ENCODE data around the gene GRWD1. TPM values are rescaled to one million over a fixed set of nuclear protein-coding genes. Genes with fewer than 3 reads are reported as not detected.

GRWD1 gene
- total and polyA plus RNA-seq, 2 of the 13 experiments (the other 11 are each of a cell fraction or from before 2014, with no cell fraction given): 10.8 to 46.6 TPM

DNA sequence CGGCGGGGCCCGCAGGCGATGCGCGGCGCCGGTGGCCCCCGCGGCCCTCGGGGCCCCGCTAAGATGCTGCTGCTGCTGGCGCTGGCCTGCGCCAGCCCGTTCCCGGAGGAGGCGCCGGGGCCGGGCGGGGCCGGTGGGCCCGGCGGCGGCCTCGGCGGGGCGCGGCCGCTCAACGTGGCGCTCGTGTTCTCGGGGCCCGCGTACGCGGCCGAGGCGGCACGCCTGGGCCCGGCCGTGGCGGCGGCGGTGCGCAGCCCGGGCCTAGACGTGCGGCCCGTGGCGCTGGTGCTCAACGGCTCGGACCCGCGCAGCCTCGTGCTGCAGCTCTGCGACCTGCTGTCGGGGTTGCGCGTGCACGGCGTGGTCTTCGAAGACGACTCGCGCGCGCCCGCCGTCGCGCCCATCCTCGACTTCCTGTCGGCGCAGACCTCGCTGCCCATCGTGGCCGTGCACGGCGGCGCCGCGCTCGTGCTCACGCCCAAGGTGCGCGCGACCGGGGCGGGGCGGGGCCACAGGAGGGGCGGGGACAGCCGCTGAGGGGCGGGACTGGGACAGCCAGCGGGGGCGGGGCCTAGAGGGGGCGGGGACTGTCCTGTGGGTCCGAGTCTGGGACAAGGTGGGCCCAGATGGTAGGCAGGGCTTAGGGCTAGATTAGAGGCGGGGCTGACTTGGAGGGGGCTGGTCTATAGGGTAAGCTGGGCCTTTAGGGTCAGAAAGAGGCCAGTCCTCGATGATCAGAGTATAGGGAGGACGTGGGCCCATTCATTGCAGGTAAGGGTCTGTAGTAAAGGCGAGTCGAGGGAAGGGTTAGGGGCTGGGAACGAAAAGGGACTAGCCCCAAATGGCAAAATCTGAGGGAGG is 47.2 kb upstream of the GRWD1 start (continued):
- TF ChIP-seq ZFX (CRISPR knock-in tag; IDR thresholded peaks at IDR 0.05; ENCODE audit: low read depth) (peak; percentile 71), ZNF629 (CRISPR knock-in tag; conservative IDR thresholded peaks at IDR 0.05) (no peak), ZNF891 (CRISPR knock-in tag; IDR thresholded peaks at IDR 0.05) (no peak), ZNF274 (CRISPR knock-in tag; IDR thresholded peaks at IDR 0.05) (no peak), ZNF468 (CRISPR knock-in tag; IDR thresholded peaks at IDR 0.05) (no peak), BORCS8-MEF2B (CRISPR knock-in tag; IDR thresholded peaks at IDR 0.05) (no peak), ZNF335 (CRISPR knock-in tag; IDR thresholded peaks at IDR 0.05) (no peak), ZNF30 (CRISPR knock-in tag; IDR thresholded peaks at IDR 0.05) (no peak), ATM (IDR thresholded peaks at IDR 0.05; ENCODE audit: borderline replicate concordance) (no peak), TSC22D2 (CRISPR knock-in tag; IDR thresholded peaks at IDR 0.05; ENCODE audit: borderline replicate concordance) (no peak), GABPB1 (CRISPR knock-in tag; IDR thresholded peaks at IDR 0.05) (peak; percentile 78), TEAD3 (CRISPR knock-in tag; optimal IDR thresholded peaks at IDR 0.05; ENCODE audit: borderline replicate concordance) (no peak)
- TF ChIP-seq, protein P1, sequence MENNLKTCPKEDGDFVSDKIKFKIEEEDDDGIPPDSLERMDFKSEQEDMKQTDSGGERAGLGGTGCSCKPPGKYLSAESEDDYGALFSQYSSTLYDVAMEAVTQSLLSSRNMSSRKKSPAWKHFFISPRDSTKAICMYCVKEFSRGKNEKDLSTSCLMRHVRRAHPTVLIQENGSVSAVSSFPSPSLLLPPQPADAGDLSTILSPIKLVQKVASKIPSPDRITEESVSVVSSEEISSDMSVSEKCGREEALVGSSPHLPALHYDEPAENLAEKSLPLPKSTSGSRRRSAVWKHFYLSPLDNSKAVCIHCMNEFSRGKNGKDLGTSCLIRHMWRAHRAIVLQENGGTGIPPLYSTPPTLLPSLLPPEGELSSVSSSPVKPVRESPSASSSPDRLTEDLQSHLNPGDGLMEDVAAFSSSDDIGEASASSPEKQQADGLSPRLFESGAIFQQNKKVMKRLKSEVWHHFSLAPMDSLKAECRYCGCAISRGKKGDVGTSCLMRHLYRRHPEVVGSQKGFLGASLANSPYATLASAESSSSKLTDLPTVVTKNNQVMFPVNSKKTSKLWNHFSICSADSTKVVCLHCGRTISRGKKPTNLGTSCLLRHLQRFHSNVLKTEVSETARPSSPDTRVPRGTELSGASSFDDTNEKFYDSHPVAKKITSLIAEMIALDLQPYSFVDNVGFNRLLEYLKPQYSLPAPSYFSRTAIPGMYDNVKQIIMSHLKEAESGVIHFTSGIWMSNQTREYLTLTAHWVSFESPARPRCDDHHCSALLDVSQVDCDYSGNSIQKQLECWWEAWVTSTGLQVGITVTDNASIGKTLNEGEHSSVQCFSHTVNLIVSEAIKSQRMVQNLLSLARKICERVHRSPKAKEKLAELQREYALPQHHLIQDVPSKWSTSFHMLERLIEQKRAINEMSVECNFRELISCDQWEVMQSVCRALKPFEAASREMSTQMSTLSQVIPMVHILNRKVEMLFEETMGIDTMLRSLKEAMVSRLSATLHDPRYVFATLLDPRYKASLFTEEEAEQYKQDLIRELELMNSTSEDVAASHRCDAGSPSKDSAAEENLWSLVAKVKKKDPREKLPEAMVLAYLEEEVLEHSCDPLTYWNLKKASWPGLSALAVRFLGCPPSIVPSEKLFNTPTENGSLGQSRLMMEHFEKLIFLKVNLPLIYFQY (CRISPR knock-in tag; IDR thresholded peaks at IDR 0.05; ENCODE audit: borderline replicate concordance): no peak
- TF ChIP-seq, protein P2, sequence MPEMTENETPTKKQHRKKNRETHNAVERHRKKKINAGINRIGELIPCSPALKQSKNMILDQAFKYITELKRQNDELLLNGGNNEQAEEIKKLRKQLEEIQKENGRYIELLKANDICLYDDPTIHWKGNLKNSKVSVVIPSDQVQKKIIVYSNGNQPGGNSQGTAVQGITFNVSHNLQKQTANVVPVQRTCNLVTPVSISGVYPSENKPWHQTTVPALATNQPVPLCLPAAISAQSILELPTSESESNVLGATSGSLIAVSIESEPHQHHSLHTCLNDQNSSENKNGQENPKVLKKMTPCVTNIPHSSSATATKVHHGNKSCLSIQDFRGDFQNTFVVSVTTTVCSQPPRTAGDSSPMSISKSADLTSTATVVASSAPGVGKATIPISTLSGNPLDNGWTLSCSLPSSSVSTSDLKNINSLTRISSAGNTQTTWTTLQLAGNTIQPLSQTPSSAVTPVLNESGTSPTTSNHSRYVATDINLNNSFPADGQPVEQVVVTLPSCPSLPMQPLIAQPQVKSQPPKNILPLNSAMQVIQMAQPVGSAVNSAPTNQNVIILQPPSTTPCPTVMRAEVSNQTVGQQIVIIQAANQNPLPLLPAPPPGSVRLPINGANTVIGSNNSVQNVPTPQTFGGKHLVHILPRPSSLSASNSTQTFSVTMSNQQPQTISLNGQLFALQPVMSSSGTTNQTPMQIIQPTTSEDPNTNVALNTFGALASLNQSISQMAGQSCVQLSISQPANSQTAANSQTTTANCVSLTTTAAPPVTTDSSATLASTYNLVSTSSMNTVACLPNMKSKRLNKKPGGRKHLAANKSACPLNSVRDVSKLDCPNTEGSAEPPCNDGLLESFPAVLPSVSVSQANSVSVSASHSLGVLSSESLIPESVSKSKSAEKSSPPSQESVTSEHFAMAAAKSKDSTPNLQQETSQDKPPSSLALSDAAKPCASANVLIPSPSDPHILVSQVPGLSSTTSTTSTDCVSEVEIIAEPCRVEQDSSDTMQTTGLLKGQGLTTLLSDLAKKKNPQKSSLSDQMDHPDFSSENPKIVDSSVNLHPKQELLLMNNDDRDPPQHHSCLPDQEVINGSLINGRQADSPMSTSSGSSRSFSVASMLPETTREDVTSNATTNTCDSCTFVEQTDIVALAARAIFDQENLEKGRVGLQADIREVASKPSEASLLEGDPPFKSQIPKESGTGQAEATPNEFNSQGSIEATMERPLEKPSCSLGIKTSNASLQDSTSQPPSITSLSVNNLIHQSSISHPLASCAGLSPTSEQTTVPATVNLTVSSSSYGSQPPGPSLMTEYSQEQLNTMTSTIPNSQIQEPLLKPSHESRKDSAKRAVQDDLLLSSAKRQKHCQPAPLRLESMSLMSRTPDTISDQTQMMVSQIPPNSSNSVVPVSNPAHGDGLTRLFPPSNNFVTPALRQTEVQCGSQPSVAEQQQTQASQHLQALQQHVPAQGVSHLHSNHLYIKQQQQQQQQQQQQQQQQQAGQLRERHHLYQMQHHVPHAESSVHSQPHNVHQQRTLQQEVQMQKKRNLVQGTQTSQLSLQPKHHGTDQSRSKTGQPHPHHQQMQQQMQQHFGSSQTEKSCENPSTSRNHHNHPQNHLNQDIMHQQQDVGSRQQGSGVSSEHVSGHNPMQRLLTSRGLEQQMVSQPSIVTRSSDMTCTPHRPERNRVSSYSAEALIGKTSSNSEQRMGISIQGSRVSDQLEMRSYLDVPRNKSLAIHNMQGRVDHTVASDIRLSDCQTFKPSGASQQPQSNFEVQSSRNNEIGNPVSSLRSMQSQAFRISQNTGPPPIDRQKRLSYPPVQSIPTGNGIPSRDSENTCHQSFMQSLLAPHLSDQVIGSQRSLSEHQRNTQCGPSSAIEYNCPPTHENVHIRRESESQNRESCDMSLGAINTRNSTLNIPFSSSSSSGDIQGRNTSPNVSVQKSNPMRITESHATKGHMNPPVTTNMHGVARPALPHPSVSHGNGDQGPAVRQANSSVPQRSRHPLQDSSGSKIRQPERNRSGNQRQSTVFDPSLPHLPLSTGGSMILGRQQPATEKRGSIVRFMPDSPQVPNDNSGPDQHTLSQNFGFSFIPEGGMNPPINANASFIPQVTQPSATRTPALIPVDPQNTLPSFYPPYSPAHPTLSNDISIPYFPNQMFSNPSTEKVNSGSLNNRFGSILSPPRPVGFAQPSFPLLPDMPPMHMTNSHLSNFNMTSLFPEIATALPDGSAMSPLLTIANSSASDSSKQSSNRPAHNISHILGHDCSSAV (CRISPR knock-in tag; IDR thresholded peaks at IDR 0.05; ENCODE audit: borderline replicate concordance): no peak
- TF ChIP-seq, protein P3, sequence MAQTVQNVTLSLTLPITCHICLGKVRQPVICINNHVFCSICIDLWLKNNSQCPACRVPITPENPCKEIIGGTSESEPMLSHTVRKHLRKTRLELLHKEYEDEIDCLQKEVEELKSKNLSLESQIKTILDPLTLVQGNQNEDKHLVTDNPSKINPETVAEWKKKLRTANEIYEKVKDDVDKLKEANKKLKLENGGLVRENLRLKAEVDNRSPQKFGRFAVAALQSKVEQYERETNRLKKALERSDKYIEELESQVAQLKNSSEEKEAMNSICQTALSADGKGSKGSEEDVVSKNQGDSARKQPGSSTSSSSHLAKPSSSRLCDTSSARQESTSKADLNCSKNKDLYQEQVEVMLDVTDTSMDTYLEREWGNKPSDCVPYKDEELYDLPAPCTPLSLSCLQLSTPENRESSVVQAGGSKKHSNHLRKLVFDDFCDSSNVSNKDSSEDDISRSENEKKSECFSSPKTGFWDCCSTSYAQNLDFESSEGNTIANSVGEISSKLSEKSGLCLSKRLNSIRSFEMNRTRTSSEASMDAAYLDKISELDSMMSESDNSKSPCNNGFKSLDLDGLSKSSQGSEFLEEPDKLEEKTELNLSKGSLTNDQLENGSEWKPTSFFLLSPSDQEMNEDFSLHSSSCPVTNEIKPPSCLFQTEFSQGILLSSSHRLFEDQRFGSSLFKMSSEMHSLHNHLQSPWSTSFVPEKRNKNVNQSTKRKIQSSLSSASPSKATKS (CRISPR knock-in tag; IDR thresholded peaks at IDR 0.05): no peak

Measured in HepG2 (cell line).